ENCODE results near the gene FGFR3. TPM values are rescaled to one million over a fixed set of nuclear protein-coding genes. Genes with fewer than 3 reads are reported as not detected.
A peak's percentile ranks its signal among the peaks of the same experiment; 100 is the strongest.

FGFR3 gene
- total and polyA plus RNA-seq, 2 of the 8 experiments (the other 6 are each of a cell fraction or from before 2014, with no cell fraction given) = 9.0 to 19.5 TPM

- TF ChIP-seq SUZ12 (IDR thresholded peaks at IDR 0.05; ENCODE audit: low read length) = peak; percentile 35; the same call in 1 of the 2 replicates
- TF ChIP-seq CBX8 (IDR thresholded peaks at IDR 0.05; ENCODE audit: borderline replicate concordance, low read depth, low read length) = no peak
- TF ChIP-seq SIN3A (conservative IDR thresholded peaks at IDR 0.05 in 1 of 2, IDR thresholded peaks at IDR 0.05 in 1 of 2; ENCODE audit: low read depth in 1 of 2, low read length in 2 of 2) = peak in 1 of 2 experiments; percentile 21; a peak in 1 of 4 replicates
Measured at GRCh38 chr4:1794809-1795298, 1.8 kb downstream of the FGFR3 start (continued).

All from H1 (cell line).